GM12891 (cell line): Measurements from ENCODE around the gene TBCD.

ENCODE experiments used
- PAX5 ChIP-seq: IDR thresholded peaks from 2 replicates; pipeline ENCODE4 v1.6.1; 2011; ENCODE audit warnings: low read length, moderate library complexity, mild to moderate bottlenecking; ENCODE audit not compliant: insufficient read depth, severe bottlenecking
- POLR2A ChIP-seq: IDR thresholded peaks from 2 replicates; pipeline ENCODE4 v1.6.1; 2011; ENCODE audit warnings: low read depth, low read length, control low read depth
- POLR2AphosphoS5 ChIP-seq: IDR thresholded peaks from 2 replicates; pipeline ENCODE4 v1.6.1; 2011; ENCODE audit warnings: low read depth, low read length, control low read depth
- TAF1 ChIP-seq: IDR thresholded peaks from 2 replicates; pipeline ENCODE4 v1.6.1; 2011; ENCODE audit warnings: low read depth, low read length, control low read depth

DNA sequence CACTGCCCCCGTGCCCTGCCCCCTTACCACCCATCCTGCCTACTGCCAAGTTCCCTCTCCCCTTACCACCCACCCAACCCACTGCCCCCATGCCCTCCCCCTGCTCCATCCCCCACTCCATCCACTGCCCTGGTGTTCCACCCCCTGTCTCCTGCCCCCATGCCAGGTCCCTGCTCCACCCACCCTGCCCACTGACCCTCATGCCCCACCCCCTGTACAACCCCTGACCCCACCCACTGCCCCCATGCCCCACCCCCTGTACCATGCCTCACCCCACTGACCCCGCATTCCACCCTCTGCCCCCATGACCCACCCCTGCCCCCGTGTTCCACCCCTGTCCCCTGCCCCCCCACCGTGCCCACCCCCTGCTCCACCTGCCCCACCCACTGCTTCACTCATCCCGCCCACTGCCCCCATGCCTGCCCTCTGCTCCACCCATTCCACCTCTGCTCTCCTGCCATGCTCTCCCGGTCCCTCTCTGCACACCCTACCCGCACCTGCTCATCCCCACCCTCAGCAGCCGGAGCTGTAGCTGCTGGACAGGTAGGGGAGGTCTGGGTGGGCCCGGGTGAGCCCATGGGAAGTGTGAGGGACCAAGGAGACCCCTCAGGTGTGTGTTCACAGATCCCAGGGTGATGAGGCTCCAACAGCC lies 42.7 kb upstream of the TBCD start:
- TF ChIP-seq POLR2A (no peak), POLR2AphosphoS5 (no peak), TAF1 (no peak), PAX5 (no peak)
